ENCODE results near the gene INSIG1.

The INSIG1 gene

DNA sequence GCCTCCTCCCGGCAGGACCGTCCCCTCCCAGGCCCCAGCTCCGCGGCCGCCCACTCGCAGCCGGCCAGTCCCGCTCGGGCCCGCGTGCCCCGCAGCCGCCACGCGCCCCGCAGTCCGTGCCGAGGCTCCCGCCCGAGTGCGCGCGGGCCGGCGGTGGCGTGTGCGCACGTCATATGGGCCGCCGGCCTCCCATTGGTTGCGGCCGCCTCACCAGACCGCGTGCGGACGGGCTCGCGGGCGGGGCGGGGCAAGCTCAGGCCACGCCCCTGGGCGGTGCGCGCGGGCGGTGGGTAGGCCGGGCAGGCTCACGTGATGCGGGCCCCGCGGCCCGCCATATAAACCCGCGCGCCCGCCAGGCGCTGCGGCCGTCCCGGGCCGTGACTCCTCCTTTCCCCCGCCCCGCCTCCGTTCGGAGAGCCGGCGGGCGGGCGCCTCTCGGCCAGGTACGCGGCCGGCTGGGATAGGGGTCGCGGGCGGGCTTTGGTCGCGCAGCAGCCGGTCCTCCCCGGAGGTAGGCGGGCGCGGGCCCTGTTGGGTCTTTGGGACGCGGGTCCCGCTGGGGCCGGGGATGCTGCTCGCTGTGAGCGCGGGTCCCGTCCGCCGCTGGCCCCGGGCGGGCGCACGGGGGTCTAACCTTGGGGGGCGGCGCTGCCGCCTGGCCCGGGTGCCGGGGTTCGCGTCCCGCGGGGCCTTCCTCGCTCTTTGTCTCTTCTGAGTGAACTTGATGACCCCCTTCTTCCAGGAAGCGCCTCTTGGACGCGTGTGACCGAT, at the start of gene INSIG1:
Gene INSIG1, plus strand, starts transcription at position 362 of the 771 bp plus-strand sequence. Its CDS starts 408 bp downstream, at position 770.
- DNase-seq (ENCODE audit: low read depth in 2 of 2) = peak; percentile 76 to 89

DNA sequence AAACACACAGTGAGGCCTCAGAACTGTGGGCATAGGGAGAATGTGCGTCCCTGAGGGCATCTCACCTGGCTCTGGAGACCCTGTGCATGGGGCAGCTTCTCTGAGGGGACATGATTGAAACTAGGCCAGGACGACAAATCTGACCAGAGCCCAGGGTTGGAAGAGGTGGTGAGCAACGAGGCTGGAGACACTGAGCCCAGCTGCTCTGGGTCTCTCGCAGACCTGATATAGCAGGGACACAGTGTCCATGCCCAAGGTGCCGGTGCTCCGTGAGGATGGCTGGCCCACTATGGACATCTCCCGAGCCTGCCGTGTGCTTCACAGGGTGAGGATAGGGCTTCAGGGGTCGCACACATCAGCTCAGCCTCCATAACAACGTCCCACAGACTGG, 49.3 kb upstream of the INSIG1 start:
- no peak for DNase-seq (ENCODE audit: low read depth in 2 of 2)

DNA sequence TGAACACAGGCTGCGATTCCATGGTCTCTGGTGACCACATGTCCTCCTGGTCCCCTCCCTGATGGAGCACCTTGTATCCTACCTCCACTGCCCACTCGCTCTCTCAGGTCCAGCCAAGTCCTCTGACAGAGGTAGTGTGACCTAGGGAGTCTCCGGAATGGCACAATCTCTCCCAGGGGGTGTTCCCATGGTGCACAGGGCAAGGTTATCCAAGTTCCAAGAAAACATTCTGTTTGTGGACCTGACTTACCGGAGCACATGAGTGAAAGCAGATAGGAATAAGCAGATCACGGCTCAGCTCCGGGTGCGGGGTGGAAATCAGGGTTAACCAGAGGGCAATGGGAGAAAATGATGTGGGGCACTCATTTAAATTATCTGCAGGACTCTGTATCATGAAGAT, 45.8 kb upstream of the INSIG1 start:
- no peak for DNase-seq (ENCODE audit: low read depth in 2 of 2)

DNA sequence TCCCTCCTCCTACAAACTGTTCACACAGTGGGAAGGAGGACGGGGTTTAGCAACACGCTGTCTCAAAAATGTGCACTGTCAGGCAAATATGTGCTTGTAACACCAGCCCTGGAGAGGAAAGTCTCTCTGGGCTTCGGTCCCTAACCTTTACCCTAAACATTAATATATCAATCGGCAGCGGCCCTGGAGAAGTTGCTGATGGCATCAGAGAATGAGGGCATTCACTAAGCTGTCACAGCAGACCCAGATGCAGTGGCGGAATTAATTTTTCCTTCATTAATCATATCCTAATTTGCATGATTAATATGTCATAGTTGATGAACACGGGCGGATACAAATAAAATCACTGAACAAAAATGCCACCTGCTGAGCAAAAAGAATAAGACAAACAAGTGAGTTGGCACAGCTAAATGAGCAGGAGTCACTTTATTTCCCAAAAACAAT, 45.2 kb upstream of the INSIG1 start:
- no peak for DNase-seq (ENCODE audit: low read depth in 2 of 2)

DNA sequence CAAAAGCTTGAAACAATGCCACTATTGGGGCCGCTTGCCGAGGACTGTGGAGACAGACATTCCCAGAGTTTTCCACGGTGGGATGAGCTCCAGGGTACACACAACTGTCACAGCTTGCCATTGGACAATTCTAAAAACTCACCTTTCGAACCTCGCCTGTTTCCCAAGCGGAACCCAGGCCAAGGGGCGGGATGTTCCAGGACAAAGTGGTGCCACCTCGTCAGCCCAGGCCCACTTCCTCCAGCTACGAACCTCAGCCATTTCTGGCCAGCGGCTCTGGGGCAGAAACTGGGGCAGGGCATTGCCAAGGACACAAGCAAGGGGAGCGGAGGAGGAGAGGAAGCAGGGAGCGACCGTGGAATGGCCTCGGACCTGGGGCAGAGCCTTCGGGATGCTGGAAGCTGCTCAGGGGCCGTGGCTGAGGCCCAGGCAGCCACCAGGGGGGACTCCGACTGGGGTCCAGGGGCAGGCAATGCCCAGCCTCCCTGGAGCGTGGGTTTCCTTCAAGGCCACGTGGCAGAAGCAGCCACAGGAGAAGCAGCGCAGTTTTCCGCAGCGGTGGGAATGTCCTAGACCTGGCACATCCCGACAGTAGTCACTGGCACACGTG, 44.7 kb upstream of the INSIG1 start:
- DNase-seq (ENCODE audit: low read depth in 2 of 2) = no peak

DNA sequence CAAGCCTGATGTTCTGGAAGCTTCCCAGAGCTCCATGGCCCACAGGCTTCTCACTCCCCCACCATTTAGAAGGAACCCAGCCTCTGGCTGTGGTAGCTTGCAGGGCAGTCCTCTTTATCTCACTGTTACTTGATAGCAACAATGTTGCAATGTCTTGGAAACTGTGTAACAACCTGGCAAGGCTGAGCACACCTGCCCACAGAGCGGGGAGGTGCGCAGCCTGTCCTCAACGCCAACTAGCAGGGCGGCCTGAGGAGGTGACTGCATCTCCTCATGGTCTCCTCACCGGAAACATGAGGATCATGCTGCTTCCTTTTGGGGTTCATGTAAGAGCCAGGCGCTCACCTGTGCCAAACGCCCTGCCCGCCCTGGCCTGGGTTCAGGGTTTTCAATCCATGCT, 43.7 kb upstream of the INSIG1 start:
- DNase-seq (ENCODE audit: low read depth in 2 of 2) = no peak

DNA sequence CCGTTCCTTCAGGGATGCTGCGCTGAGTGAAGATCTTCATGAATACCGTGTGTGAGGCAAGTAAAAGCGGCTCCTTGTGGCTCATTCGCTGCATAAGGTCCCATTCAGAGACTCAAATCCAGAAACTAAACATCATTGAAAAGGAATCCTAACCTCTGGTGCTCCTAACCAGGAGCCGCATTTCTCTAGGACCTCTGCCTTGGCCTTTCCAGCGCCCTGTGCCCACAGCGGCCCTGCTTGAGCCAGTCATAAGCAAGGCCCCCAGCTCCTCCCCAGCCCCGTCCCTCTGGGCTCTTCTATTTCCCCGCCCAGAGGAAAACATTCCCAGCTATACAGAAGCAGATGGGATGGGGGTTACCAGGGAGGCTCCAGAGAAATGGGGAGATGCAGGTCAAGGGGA, 42.6 kb upstream of the INSIG1 start:
- no peak for DNase-seq (ENCODE audit: low read depth in 2 of 2)

DNA sequence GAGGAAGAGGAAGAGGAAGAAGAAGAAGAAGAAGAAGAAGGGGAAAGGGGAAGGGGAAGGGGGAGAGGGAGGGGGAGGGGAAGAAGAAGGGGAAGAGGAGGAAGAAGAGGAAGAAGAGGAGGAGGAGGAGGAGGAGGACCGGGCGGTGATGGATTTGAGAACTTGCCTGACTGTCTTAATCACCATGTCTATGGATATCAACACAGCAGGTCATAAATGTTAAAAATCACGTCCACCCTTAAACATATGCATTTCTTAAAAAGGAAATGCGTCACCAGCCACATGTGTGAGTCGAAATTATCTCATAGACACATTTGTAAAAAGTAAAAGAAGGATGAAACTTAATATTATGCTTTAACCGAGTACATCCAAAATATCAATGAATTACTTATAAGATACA, 42.1 kb upstream of the INSIG1 start:
- no peak for DNase-seq (ENCODE audit: low read depth in 2 of 2)

DNA sequence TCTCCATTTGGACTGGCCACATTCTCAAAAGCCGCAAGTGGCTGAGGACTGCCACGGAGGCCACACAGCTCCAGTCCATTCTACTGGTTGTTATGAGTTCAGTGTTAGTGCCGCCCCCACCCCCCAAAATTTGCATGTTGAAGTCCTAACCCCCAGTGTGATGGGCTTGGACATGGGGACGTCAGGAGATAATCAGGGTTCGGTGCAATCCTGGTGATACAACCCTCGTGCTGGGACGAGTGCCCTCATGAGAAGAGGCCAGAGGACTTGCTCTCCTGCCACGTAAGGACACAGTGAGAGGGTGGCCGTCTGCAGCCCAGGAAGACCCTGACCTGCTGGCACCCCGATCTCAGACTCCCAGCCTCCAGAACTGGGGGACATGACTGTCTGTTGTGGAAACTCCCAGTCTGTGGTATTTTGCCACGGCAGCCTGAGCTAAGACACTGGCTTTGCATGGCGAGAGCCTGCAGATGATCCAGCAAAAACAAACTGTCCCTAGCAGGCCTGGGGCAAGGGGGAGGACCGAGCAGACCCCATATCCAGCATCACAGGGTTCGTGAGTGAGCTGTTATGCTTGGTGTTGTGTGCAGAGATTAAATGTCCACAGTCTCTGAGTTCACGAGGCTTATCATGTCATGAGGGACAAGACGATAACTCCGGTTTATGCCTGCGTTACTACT, 41.5 kb upstream of the INSIG1 start:
- no peak for DNase-seq (ENCODE audit: low read depth in 2 of 2)

DNA sequence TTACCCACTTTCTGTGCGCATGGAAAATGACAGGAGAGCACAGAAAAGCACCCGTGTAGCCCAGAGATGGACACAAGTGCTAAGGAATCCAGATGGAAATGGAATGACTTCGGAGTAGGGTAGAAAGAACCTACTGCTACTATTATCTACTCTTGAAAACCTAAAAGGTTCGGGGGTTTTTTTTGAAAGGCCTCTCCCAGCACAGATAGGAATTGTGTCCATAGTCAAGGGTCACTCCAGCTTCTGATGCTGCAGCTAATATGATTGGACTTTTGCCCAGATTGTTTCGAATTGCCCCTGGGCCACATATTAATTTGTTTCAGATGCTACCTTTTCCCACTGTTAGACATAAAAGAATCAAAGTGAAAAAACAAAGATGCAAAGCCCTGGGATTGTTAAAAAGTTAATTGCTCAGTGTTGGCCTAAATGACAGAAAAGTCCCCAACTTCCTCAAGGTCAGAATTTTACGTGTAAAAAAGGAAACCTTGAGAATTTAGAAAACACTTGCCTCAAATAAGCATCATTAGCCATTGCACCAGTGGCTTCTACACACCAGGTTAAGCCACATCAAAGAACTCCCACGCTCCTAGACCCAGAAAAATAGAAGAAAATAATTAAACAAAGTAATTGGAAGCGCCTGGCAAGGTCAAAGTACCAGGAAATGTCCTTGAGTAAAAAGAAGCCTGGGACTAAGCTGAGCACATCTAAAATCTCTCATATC, 40.8 kb upstream of the INSIG1 start:
- no peak for DNase-seq (ENCODE audit: low read depth in 2 of 2)

DNA sequence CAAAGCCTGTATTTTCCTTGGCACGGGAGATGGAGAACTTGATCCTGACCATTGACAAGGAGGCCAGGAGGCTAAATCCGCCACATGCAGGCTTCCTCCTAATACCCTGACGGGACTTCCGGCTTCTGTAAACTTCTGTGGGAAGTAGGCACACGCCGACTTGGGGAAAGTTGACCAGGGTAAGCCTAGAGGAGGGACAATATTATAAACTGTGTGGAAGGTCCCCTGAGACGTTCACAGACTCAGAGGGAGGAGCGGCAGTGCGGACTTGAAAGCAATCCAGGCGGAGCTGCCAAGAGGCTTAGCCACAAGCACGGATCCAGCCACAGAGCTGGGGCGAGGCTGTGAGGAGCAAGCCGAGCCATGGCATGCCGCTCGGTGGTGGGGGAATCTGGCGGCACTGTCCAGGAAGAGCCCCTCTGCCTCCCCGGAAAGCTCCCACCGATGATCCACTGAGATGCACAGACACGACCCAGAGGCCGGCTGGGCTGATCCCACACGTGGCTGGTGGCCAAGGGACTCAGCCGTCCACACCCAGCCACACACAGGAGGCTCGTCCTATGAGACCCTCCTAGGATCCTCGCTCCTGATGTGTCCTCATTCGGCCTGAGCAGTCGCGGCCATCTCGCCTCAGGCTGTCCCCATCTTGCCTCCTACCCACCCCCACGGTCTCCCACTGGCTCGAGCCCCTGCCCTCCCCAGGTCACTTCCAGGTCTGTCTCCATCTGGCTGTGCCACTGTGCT, 40.0 kb upstream of the INSIG1 start:
- no peak for DNase-seq (ENCODE audit: low read depth in 2 of 2)

DNA sequence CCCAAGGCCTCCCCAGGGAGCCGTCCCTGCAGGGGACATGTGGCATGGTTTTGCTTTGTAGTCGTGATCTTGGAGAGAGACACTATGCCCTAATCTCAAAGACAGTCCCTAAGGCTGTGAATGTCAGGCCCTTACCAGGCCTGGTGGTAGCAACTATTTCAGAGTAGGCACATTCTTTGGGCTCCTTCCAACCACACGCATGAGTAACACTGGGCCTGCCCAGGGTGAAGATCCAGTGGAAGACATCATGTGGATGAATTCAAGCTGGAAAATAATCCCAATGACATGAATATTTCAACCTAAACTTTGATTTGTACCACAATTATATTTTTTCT, 39.5 kb upstream of the INSIG1 start:
- no peak for DNase-seq (ENCODE audit: low read depth in 2 of 2)

DNA sequence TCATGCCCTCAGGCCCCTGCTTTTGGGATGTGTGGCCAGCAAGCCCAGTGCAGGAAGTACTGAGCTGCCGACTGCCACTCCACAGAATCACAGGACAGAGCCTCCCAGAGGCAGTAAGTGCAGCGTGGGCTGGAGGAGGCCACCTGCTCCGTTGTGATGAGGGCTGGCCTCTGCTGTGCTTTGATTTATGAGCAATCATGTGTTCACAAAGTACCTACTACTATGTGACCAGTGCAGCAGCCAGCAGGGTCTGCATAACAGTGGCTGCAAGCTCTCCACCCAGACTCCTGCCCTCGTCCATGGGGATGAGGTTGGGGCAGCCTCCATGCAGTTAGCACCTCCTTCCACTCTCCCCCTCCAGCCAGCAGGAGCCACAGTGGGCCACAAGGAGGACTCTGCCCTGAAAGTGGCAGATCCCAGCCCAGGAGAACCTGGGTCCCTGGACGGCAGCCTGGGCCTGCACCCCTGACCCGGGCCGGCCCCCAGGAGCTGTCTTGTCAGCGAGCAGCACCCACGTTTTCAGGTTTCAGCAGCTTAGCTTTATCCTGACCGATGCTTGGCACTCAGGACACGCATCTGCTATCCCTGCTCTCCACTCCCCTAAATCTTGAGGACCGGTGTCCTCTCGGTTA, 37.7 kb upstream of the INSIG1 start:
- DNase-seq (ENCODE audit: low read depth in 2 of 2) = no peak

DNA sequence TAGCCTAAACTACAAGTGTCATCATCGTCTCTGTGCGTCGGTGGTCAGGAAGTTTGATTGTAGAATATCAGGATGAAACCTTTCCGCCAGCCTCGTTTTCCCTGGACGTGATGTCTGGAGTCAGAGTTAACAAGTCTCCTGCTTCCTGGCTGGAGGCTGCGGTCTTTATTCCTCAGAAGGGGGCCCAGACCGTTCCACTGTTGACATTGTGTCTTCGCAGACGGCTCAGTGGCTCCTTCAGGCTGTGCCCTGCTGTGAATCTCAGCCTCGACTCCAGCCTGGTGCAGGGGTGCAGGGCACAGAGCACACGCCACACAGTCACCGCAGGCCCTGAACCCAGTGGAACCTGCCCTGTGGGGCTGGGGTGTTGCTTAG, 37.2 kb upstream of the INSIG1 start:
- no peak for DNase-seq (ENCODE audit: low read depth in 2 of 2)

DNA sequence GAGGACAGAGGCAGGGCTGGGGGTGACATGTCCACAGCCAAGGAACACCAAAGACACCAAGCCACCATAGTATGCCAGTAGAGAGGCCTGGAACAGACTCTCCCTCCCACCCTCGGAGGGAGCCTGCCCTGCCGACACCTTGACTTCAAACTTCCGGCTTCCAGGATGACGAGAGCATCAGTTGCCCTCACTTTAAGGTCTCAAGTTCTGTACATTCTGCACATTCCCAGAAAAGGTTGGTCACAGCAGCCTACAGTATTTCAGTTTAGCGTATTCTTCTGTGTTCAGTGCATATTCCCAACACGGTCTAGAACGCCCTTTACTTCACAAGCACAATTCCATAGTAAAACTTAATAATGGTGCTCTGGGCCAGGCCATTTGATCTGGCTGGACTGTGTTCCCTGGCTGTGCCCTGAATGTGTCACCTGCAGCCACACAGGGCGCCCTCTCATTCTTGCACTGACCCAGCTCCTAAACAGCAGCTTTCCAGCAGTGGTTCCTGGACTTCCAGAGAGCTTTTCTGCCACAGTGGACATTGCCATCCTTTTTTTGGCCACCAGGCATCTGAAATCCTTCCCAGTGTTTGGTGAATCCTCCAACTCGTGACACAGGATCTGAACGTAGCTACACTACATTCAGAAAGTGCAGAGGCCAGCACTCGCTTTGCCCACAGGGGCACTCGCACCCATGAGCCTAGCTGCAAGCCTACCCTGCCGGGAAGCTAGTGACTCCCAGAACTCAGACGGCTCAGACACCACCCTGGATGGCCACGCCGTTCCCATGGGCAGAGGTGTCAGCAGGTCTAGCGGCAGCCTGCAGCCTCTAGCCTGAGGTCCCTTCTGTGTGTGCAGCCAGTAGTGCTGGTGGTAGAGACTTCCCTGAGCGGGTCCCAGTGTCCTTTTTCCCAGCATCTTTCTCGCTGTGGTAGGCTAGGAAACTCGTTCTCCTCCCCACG, 36.4 kb upstream of the INSIG1 start:
- DNase-seq (ENCODE audit: low read depth in 2 of 2) = no peak

DNA sequence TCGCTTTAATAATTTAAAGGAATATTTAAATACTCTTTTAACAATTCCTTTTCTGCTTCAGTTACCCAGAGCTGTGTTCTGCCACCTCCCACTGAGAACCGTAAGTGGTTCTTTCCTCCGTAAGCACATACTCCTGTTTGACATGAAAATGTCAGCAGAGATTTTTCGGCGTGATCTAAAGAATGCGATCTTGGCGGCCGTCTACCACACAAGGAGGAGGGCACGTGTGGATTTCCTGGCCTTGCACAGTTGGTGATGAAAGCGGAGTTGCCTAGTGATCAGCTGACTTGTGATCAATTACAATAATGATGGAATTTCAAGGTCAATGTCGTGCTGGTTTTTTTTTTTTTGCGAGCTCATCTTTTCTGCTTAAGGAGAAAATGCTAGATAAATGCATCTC, 35.6 kb upstream of the INSIG1 start:
- no peak for DNase-seq (ENCODE audit: low read depth in 2 of 2)

DNA sequence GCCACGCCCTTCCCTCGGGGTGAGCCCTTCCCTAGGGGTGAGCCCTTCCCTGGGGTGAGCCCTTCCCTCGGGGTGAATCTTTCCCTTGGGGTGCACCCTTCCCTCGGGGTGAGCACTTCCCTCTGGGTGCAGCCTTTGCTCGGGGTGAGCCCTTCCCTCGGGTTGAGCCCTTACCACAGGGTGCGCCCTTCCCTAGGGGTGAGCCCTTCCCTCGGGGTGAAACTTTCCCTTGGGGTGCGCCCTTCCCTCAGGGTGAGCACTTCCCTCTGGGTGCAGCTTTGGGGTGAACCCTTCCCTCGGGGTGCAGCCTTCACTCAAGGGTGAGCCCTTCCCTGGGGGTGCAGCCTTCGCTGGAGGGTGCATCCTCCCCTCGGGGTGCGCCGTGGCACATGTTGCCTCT, 34.6 kb upstream of the INSIG1 start:
- no peak for DNase-seq (ENCODE audit: low read depth in 2 of 2)

DNA sequence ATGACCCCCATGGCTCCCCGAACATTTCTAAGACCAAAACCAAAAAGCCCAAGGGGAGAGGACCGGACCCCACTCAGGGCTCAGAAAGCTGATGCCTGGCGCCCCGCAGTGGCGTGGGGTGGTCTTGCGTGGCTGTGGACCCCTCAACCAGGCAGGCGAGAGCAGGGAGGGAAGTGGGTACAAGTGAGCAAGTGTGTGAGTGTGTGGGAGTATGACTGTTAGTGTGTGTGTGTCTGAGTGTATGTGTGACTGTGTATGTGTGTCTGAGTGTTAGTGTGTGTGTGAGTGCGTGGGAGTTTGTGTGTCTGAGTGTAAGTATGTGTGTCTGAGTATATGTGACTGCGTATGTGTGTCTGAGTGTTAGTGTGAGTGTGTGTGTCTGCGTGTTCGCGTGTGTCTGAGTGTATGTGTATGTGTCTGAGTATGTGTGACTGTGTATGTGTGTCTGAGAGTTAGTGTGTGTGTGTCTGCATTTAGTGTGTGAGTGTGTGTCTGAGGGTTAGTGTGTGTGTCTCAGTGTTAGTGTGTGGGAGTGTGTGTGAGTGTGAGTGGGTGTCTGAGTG, 34.0 kb upstream of the INSIG1 start:
- no peak for DNase-seq (ENCODE audit: low read depth in 2 of 2)

DNA sequence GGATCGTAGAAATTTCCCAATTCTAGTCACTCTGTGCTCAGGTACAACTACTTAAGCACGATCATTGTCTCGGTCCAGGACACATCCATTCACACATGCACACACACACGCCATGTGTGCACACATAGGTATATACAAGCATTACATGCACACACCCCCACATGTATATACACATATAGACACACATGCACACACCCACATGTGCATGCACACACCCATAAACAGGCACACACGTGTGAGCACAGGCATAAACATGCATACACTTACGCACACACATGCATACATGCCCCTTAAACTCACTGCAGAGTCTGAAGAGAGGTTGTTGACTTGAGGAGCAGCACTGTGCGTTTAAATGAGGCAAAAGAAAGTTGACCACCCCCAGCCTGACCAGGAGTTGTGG, 32.5 kb upstream of the INSIG1 start:
- no peak for DNase-seq (ENCODE audit: low read depth in 2 of 2)

DNA sequence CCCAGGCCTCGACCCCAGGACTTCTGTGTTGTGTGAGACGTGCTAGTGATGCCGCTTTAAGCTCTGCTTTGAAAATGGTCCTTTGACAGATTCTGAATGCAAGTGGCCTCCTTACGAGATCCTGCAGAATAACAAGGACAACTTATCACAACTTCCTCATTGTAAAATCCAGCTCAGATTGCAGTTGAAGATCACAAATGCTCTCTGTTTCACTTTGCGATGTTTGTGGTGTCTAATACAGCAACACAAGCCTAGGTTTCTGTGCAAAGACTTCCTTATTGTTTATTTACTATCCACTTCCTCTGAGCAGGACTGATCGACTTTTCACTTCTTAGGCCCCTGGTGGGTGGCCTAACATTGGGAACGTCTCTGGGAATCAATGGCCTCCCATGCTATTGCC, 31.7 kb upstream of the INSIG1 start:
- no peak for DNase-seq (ENCODE audit: low read depth in 2 of 2)
